Loucy (cell line): ENCODE results near the gene BHMT.

Experiments
- H2AFZ ChIP-seq: fragments of 200-600 bp; sonication (generic); 2 replicates; pipeline ENCODE4 v1.6.0; 2016; ENCODE audit warnings: antibody characterized with exemption, mild to moderate bottlenecking, low read length, moderate library complexity
- H3F3A ChIP-seq: fragments of 200-600 bp; 2 replicates; pipeline ENCODE4 v1.6.0; 2016; ENCODE audit warnings: antibody characterized with exemption, low read depth, mild to moderate bottlenecking
- H3K27me3 ChIP-seq: fragments of 200-600 bp; sonication (generic); 2 replicates; pipeline ENCODE4 v1.6.1; 2014; ENCODE audit warnings: low read length, mild to moderate bottlenecking; ENCODE audit not compliant: insufficient read depth, poor library complexity, severe bottlenecking
- H3K36me3 ChIP-seq: fragments of 200-600 bp; sonication (generic); 2 replicates; pipeline ENCODE4 v1.6.1; 2016; ENCODE audit warnings: low read length; ENCODE audit not compliant: insufficient read depth
- H3K4me1 ChIP-seq: fragments of 200-600 bp; sonication (generic); 2 replicates; pipeline ENCODE4 v1.5.1; 2014; ENCODE audit warnings: low read length, mild to moderate bottlenecking; ENCODE audit not compliant: insufficient read depth, poor library complexity, severe bottlenecking
- H3K4me2 ChIP-seq: fragments of 200-600 bp; sonication (generic); 2 replicates; pipeline ENCODE4 v1.6.0; 2014; ENCODE audit warnings: antibody characterized with exemption, low read length, low read depth, mild to moderate bottlenecking; ENCODE audit not compliant: poor library complexity, severe bottlenecking
- H3K4me3 ChIP-seq: fragments of 200-600 bp; sonication (generic); 2 replicates; pipeline ENCODE4 v1.5.1; 2014; ENCODE audit warnings: low read length, mild to moderate bottlenecking, mixed read lengths; ENCODE audit not compliant: poor library complexity, severe bottlenecking
- H3K79me2 ChIP-seq: fragments of 200-600 bp; sonication (generic); 2 replicates; pipeline ENCODE4 v1.6.1; 2014; ENCODE audit warnings: low read length; ENCODE audit not compliant: insufficient read depth
- H3K9ac ChIP-seq: fragments of 200-600 bp; sonication (generic); 2 replicates; pipeline ENCODE4 v1.6.0; 2014; ENCODE audit warnings: mild to moderate bottlenecking, low read depth, low read length, moderate library complexity; ENCODE audit not compliant: poor library complexity, severe bottlenecking
- H3K9me2 ChIP-seq: fragments of 200-600 bp; sonication (generic); replicated peaks from 2 replicates; pipeline ENCODE4 v1.6.1; 2016; ENCODE audit warnings: low read depth, low read length, mixed read lengths
- H3K9me3 ChIP-seq: fragments of 200-600 bp; sonication (generic); 2 replicates; pipeline ENCODE4 v1.6.1; 2014; ENCODE audit warnings: mild to moderate bottlenecking, antibody characterized with exemption, low read length, low read depth; ENCODE audit not compliant: insufficient read depth
- H4K20me1 ChIP-seq: fragments of 200-600 bp; sonication (generic); 2 replicates; pipeline ENCODE4 v1.6.0; 2014; ENCODE audit warnings: antibody characterized with exemption, low read length, mild to moderate bottlenecking; ENCODE audit not compliant: insufficient read depth, poor library complexity, severe bottlenecking
- EZH2phosphoT487 ChIP-seq: fragments of 200-600 bp; IDR thresholded peaks from 2 replicates; pipeline ENCODE4 v1.6.1; 2018; ENCODE audit warnings: antibody characterized with exemption, mild to moderate bottlenecking, moderate library complexity, borderline replicate concordance
- TF ChIP-seq, protein P1 (sequence below): fragments of 200-600 bp; sonication (generic); conservative IDR thresholded peaks from 2 replicates; pipeline ENCODE4 v1.5.1; 2014; ENCODE audit warnings: mild to moderate bottlenecking, antibody characterized with exemption, low read length

Gene BHMT

DNA sequence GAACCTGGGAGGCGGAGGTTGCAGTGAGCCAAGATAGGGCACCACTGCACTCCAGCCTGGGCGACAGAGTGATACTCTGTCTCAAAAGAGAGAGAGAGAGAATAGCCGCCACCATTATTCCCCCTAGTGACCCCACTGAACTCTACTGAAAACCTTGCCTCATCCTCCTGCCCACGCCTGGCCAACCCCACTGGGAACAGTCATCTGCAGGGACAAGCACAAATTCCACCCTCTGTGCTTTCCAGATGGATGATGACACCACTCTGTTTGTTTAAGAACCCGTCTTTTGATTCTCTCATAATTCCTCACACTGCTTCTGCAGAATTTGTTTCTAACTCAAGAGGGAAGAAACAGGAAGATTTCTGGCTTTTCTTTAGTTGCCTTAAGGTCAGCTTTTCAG lies 29.8 kb upstream of the BHMT start:
- H3K79me2 ChIP-seq: no peaks in the 10 kb centered on the region
- H3K4me2 ChIP-seq: no peak overlapping the region
- no peak overlapping the region for H2AFZ ChIP-seq
- no peaks in the 10 kb centered on the region for H3K9me3 ChIP-seq
- H3K9me2 ChIP-seq: no peaks in the 10 kb centered on the region
- no peaks in the 10 kb centered on the region for H3F3A ChIP-seq
- no peak for TF ChIP-seq EZH2phosphoT487
- TF ChIP-seq, protein P1, sequence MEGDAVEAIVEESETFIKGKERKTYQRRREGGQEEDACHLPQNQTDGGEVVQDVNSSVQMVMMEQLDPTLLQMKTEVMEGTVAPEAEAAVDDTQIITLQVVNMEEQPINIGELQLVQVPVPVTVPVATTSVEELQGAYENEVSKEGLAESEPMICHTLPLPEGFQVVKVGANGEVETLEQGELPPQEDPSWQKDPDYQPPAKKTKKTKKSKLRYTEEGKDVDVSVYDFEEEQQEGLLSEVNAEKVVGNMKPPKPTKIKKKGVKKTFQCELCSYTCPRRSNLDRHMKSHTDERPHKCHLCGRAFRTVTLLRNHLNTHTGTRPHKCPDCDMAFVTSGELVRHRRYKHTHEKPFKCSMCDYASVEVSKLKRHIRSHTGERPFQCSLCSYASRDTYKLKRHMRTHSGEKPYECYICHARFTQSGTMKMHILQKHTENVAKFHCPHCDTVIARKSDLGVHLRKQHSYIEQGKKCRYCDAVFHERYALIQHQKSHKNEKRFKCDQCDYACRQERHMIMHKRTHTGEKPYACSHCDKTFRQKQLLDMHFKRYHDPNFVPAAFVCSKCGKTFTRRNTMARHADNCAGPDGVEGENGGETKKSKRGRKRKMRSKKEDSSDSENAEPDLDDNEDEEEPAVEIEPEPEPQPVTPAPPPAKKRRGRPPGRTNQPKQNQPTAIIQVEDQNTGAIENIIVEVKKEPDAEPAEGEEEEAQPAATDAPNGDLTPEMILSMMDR: no peak
- H4K20me1 ChIP-seq: no peaks in the 10 kb centered on the region
- H3K27me3 ChIP-seq: no peaks in the 10 kb centered on the region
- H3K4me1 ChIP-seq: no peaks in the 10 kb centered on the region
- H3K9ac ChIP-seq: no peak overlapping the region
- no peaks in the 10 kb centered on the region for H3K36me3 ChIP-seq
- no peak overlapping the region for H3K4me3 ChIP-seq

DNA sequence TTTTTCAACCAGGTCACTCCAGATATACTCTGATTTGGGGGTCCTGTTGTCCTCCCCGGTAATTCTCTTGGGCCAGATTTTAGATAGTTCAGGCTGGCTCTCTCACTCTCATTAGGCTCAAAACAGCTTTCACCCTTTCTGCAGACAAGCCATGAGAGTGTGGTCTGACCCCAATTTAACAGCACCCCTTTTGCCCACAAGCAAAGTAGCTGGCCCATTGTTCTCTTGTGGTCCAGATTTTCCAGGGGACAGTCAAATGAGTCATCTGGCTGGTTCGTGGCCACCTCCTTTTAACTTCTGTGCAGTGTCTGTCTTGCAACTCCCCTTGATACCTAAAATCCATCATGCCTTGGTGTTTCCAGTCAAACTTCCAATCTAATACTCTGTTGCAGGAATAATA lies 25.5 kb upstream of the BHMT start:
- Histone ChIP-seq H3K9ac (no peak overlapping the region), H3K4me1 (no peaks in the 10 kb centered on the region), H3K9me3 (no peaks in the 10 kb centered on the region), H3K4me2 (no peak overlapping the region), H3F3A (no peaks in the 10 kb centered on the region), H3K36me3 (no peaks in the 10 kb centered on the region), H4K20me1 (no peaks in the 10 kb centered on the region), H2AFZ (no peak overlapping the region), H3K27me3 (no peaks in the 10 kb centered on the region), H3K9me2 (no peaks in the 10 kb centered on the region), H3K4me3 (no peak overlapping the region), H3K79me2 (no peaks in the 10 kb centered on the region)
- no peak for TF ChIP-seq EZH2phosphoT487
- TF ChIP-seq, protein P1: no peak

DNA sequence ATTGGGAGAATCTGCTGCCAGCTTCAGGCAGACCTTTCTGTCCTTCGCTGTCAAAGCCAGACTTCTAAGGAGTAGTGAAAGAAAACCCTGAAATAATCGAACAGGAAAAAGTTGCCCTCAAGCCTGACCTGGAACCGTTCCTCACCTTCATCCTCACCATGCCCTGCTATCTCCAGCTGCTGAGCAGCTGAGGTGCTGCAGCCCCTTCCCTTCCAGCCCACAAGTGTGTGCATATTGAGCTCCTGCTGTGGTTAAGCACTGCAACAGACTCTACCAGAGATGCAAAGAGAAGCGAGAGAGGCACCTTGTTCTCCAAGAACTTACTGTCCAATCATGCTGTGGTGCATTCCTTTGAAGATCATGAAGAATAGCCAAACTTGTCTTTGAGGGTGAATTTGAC lies 23.1 kb upstream of the BHMT start:
- no peaks in the 10 kb centered on the region for H3F3A ChIP-seq
- H2AFZ ChIP-seq: no peak overlapping the region
- H3K79me2 ChIP-seq: no peaks in the 10 kb centered on the region
- no peak overlapping the region for H3K9ac ChIP-seq
- H4K20me1 ChIP-seq: no peaks in the 10 kb centered on the region
- no peaks in the 10 kb centered on the region for H3K9me2 ChIP-seq
- H3K27me3 ChIP-seq: no peaks in the 10 kb centered on the region
- TF ChIP-seq, protein P1: no peak
- no peak for TF ChIP-seq EZH2phosphoT487
- H3K36me3 ChIP-seq: no peaks in the 10 kb centered on the region
- H3K9me3 ChIP-seq: no peaks in the 10 kb centered on the region
- H3K4me2 ChIP-seq: no peak overlapping the region
- no peak overlapping the region for H3K4me3 ChIP-seq
- no peaks in the 10 kb centered on the region for H3K4me1 ChIP-seq
